ENCODE data around the gene CCDC34. TPM values are rescaled to one million over a fixed set of nuclear protein-coding genes. Genes with fewer than 3 reads are reported as not detected.

The CCDC34 gene
- total RNA-seq, 2 experiments from 2014 or later, result 1.3 to 1.6 TPM

- no peak overlapping the region for H3K27ac ChIP-seq (ENCODE audit: low read depth in 1 of 2, low read length in 2 of 2)
- no peaks in the 10 kb centered on the region for H3K36me3 ChIP-seq (ENCODE audit: insufficient read depth, low read length)
- ChIA-PET CTCF (no interaction called here), POLR2A (no interaction called here)
- DNase-seq, result no peak
- intact Hi-C loops (cut with DNase I, micrococcal nuclease), result no loop called here
- TF ChIP-seq CTCF (IDR thresholded peaks at IDR 0.05), result no peak
- Mint-ChIP-seq H3K4me1 (ENCODE audit: low read depth) (no peaks in the 10 kb centered on the region), H3K4me3 (no peak overlapping the region), H3K36me3 (ENCODE audit: low read depth) (no peaks in the 10 kb centered on the region), H3K27me3 (peaks cover 2% of the 10 kb centered on the region), H3K27ac (no peak overlapping the region), H3K9me3 (no peaks in the 10 kb centered on the region)
- H3K4me1 ChIP-seq (ENCODE audit: insufficient read depth, low read length), result no peaks in the 10 kb centered on the region
- H3K4me3 ChIP-seq (ENCODE audit: low read length), result no peak overlapping the region
- no peaks in the 10 kb centered on the region for H3K9me3 ChIP-seq (ENCODE audit: control insufficient read depth in 1 of 2, insufficient read depth in 1 of 2, low read length in 2 of 2)
- no peak for ATAC-seq (ENCODE audit: poor library complexity)
- H3K27me3 ChIP-seq (ENCODE audit: control insufficient read depth in 1 of 2, insufficient read depth in 2 of 2, low read length in 2 of 2), result peaks cover 0 to 4% of the 10 kb centered on the region in 2 experiments
Measured at GRCh38 chr11:27410272-27410671, 47.3 kb upstream of the CCDC34 start.

- Mint-ChIP-seq H3K4me1 (ENCODE audit: low read depth) (no peaks in the 10 kb centered on the region), H3K36me3 (ENCODE audit: low read depth) (no peaks in the 10 kb centered on the region), H3K27ac (no peak overlapping the region), H3K9me3 (no peaks in the 10 kb centered on the region), H3K4me3 (no peak overlapping the region), H3K27me3 (no peaks in the 10 kb centered on the region)
- DNase-seq (no peak), ATAC-seq (ENCODE audit: poor library complexity) (no peak)
- Histone ChIP-seq H3K4me1 (ENCODE audit: insufficient read depth, low read length) (no peaks in the 10 kb centered on the region), H3K27me3 (ENCODE audit: control insufficient read depth in 1 of 2, insufficient read depth in 2 of 2, low read length in 2 of 2) (peaks cover 0 to 4% of the 10 kb centered on the region in 2 experiments), H3K9me3 (ENCODE audit: control insufficient read depth in 1 of 2, insufficient read depth in 1 of 2, low read length in 2 of 2) (no peaks in the 10 kb centered on the region), H3K27ac (ENCODE audit: low read depth in 1 of 2, low read length in 2 of 2) (no peak overlapping the region), H3K4me3 (ENCODE audit: low read length) (no peak overlapping the region), H3K36me3 (ENCODE audit: insufficient read depth, low read length) (no peaks in the 10 kb centered on the region)
- ChIA-PET POLR2A (no interaction called here), CTCF (no interaction called here)
- intact Hi-C loops (cut with DNase I, micrococcal nuclease), result no loop called here
- no peak for TF ChIP-seq CTCF (IDR thresholded peaks at IDR 0.05)
Measured at GRCh38 chr11:27409742-27410141, 46.7 kb upstream of the CCDC34 start.

- ATAC-seq (ENCODE audit: poor library complexity) (no peak), DNase-seq (no peak)
- Histone ChIP-seq H3K36me3 (ENCODE audit: insufficient read depth, low read length) (no peaks in the 10 kb centered on the region), H3K9me3 (ENCODE audit: control insufficient read depth in 1 of 2, insufficient read depth in 1 of 2, low read length in 2 of 2) (no peaks in the 10 kb centered on the region), H3K4me3 (ENCODE audit: low read length) (no peak overlapping the region), H3K27me3 (ENCODE audit: control insufficient read depth in 1 of 2, insufficient read depth in 2 of 2, low read length in 2 of 2) (no peaks in the 10 kb centered on the region), H3K27ac (ENCODE audit: low read depth in 1 of 2, low read length in 2 of 2) (no peak overlapping the region), H3K4me1 (ENCODE audit: insufficient read depth, low read length) (no peaks in the 10 kb centered on the region)
- intact Hi-C loops (cut with DNase I, micrococcal nuclease), result no loop called here
- Mint-ChIP-seq H3K4me3 (no peak overlapping the region), H3K9me3 (no peaks in the 10 kb centered on the region), H3K36me3 (ENCODE audit: low read depth) (no peaks in the 10 kb centered on the region), H3K27me3 (no peaks in the 10 kb centered on the region), H3K4me1 (ENCODE audit: low read depth) (no peaks in the 10 kb centered on the region), H3K27ac (no peak overlapping the region)
- TF ChIP-seq CTCF (IDR thresholded peaks at IDR 0.05), result no peak
- CTCF ChIA-PET, result no interaction called here
- POLR2A ChIA-PET, result no interaction called here
Measured at GRCh38 chr11:27409049-27409448, 46.0 kb upstream of the CCDC34 start.
